Muscle of back (tissue), 11 donors: ENCODE measurements around the gene CELSR1. TPM values are rescaled to one million over a fixed set of nuclear protein-coding genes. Genes with fewer than 3 reads are reported as not detected.

Source experiments
- DNase-seq, 3 donors: peaks; one replicate each; pipeline versions ENCODE4 v3.0.0 to v3.0.0-alpha.2; 2013
- polyA plus RNA-seq, 10 donors: library from polyadenylated mRNA; unstranded; fragments of 120-200 nt; gene quantifications; one replicate each; pipeline ENCODE4 v1.2.1, GENCODE V29; 2013; ENCODE audit not compliant: insufficient read length in 10 of 10

CELSR1 gene
- polyA plus RNA-seq, 10 donors: 1.7 to 9.8 (median 3.3) TPM

DNA sequence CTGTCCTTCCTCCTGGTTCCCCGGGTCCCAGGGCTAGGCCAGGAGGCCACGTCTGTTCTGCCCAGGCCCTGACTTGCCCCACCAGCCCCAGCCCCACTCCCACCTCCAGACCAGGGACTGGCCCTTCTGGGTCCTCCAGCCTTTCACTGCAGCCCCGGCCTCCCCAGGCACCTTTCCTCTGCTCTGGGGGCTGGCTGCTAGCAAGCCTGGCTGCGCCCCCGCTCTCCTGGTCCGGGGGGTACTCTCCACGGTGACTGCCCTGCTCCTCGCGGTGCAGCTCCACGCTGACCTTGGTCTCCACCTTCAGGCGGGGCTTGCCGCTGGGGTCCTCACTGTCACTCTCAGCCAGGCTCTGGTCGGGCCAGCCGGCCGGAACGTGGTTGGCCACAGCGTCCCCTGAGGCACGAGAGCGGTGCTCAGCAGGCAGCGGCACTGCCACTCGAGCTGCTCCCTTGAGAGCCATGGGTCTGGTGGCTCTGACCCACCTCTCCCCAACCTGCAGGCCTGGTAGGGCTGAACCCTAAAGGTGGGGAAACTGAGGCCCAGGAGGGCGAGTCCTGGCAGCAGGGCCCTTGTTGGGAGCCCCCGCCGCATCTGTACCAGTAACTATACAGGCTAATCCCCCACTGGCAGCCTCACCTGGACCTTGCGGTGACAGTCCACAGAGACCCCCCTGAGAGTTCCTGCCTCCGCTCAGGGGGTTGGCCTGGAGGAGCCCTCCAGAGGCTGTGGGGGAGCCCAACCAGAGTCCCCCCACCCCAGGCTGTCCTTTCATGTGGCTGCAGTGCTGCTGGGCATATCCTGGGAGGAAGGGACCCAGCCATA lies 172.9 kb downstream of the CELSR1 start:
- DNase-seq: no peak

DNA sequence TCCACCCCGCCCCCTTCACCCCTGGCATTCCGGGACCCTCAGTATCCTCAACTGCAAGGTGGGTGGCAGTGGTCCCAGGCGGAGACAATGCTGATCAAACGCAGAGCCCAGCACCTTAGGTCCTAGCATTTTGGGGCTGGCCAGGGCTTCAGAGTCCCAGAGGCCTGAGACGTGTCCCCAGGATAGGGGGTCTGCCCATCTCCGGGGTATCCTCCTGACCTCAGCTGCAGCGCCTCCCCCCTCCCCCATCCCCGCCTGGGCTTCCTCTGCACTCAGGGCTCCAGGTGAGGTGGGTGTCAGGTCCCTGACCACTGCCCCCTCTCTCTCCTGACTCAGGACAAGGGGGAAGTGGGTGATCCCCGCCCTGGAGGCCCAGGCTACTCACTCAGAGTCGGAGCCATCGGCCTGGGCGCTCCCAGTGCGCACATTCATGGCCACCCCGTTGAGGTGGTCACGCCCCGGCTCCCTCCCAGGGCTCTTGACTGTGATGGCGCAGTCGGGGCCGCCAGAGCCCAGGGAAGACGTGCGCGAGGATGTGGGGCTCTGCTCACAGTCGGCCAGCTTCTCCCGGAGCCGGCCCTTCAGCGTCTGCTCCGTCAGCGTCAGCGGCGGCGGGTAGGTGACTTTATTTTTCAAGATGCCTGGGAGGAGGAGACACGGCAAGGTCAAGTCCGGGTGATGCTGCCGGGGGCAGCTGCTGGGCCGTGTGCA lies 173.7 kb downstream of the CELSR1 start:
- no peak for DNase-seq

GRCh38 chr22:46362934-46363515 lies 174.4 kb downstream of the CELSR1 start:
- no peak for DNase-seq

DNA sequence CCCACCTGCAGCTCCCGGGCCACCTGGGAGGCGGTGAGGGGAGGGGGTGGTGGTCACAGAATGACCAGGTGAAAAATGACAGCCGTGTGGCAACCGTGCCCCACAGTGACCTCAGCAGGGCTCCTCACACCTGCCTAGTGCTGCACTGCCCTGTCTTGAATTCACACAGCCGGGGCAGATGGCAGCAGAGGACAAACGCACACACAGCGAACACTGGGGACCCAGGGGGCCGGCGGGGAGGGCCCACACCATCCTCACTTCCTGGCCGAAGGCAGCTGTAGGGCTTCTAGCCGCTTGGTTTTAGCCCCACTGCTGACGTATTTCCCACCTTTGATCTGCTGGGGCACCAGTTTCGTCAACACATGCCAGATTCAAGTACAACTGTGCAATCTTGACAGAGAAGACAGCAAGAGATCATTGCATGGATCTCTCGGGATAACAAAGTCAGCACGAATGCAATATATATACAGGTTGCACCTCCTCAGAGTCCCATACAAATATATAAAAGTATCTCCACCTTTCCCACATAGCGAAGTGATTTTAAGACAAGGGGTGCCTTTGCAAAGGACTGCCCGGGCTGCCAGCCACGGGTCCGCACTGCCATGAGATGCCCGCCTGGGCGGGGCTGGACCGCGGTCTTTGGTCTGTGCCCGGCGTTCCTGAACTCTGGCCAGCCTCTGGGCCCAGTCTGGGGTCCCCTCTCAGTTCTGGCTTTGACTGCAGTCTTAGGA lies 175.1 kb downstream of the CELSR1 start:
- no peak for DNase-seq

- no peak for DNase-seq
These were observed 175.6 kb downstream of the CELSR1 start for GRCh38 chr22:46361826-46362202.

- no peak for DNase-seq
These were observed 176.5 kb downstream of the CELSR1 start for GRCh38 chr22:46360891-46361290.

GRCh38 chr22:46360097-46360496 lies 177.3 kb downstream of the CELSR1 start:
- DNase-seq: no peak

GRCh38 chr22:46359362-46359761 lies 178.1 kb downstream of the CELSR1 start:
- DNase-seq: no peak

- no peak for DNase-seq
These were observed 178.7 kb downstream of the CELSR1 start for GRCh38 chr22:46358766-46359165.

GRCh38 chr22:46357711-46358520 lies 179.5 kb downstream of the CELSR1 start:
- DNase-seq: no peak

DNA sequence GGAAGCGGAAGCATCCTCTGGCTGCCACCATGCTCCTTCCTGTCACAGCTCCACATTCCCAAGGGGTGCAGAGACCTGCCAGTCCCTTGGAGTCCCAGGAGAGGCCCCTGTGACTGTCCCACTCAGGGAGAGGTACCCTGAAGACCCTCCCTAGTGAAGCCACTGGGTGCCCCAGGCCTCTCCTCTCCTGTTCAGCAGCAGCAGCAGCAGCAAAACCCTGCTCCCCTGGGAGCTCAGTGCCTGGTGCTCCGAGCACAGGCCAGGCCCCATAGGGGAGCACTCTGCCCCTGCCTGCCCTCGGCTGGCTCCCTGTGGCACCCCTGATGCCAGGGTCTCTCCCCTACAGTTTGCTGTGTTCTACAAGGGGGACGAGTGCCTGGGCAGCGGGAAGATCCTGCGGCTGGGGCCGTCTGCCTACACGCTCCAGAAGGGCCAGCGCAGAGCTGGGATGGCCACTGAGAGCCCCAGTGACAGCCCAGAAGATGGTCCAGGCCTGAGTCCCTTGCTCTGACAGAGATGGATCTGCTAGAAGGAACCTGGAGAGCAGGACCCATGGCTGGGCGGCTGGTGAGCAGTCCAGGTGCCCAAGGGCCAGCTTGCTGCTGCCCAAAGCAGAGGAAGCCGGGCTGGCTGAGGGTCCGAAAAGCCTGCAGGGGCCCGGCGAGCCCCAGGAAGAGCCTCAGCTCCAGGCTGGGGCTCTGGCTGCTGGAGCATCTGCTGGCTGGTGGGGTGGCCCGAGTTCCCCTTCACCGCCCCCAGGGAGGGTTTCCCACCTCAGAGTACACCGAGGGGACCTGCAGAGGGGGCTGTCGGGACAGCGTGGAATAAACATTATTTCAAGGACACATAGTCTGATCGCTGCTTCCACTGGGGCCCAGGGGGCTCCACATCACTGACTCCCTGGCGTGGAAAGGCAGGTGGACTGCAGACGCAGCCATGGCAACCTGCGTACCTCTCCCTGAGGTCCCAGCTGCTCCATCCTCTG lies 180.6 kb downstream of the CELSR1 start:
- DNase-seq: no peak

DNA sequence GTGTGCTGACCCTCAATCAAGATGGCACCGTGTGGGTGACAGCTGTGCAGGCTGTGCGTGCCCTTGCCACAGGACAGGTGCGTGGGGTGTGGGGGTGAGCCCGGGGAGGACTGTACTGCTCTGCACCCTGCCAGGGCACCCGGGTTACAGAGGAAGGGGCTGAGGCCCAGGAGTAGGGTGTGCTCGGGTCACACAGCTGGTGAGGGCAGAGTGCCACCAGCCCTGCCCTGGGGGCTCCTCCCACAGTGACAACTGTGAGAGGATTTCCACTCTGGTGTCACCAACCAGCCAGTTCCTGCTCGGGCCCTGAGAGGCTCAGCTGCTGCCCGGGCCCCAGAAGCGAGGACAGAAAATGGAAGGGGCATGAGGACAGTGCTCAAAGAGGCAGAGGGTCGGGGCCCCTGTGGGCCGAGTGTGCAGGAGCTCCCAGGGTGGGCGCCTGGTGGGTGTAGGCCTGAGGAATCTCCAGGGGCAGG lies 181.4 kb downstream of the CELSR1 start:
- peak; percentile 36 to 42 (median 41) for DNase-seq

GRCh38 chr22:46355369-46355995 lies 181.9 kb downstream of the CELSR1 start:
- DNase-seq: peak; percentile 52 to 82 (median 70)

DNA sequence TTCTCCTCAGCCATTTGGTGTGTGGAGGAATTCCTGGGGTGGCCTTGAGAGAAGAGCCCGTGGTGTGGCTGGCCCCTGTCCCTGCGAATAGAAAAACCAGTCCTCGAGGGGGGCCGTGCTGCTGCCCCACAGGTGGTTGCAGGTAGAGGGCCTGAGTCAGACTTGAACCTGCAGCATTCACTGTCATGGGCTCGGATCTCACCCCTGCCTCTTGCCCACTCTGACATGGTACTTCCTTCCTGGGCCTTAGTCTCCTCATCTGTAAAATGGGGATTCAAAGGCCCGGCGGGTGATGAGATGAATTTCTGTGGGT lies 182.5 kb downstream of the CELSR1 start:
- DNase-seq: no peak

GRCh38 chr22:46354176-46354992 lies 183.0 kb downstream of the CELSR1 start:
- DNase-seq: no peak

DNA sequence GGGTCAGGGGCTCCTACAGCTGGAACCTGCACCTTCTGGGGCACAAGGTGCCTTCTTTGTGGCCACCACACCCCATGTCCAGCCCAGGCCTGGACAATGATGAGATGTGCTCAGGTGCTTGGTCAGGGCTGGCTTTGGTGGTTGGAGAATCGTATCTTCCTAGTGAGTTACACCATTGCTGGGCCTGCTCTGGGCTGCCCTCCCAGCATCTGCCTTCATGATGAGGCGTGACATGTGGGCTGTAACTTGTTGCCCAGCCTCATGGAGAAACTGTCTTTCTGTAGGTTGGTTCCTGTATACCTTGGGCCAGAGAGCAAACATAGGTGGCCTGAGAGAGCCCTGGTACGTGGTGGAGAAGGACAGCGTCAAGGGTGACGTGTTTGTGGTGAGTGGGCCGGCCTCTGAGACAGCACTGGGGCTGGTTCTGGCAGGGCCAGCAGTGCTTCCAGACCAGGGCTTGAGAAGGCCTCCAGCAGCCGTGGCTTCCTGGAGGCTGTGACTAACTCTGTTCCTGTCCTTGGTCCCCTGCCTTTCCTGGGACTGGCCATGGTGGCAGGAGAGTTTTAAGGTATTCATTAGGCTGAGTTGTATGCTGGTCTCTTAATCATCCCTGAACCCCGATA lies 183.8 kb downstream of the CELSR1 start:
- DNase-seq: no peak

- DNase-seq: no peak
These were observed 184.6 kb downstream of the CELSR1 start for GRCh38 chr22:46352691-46353386.

DNA sequence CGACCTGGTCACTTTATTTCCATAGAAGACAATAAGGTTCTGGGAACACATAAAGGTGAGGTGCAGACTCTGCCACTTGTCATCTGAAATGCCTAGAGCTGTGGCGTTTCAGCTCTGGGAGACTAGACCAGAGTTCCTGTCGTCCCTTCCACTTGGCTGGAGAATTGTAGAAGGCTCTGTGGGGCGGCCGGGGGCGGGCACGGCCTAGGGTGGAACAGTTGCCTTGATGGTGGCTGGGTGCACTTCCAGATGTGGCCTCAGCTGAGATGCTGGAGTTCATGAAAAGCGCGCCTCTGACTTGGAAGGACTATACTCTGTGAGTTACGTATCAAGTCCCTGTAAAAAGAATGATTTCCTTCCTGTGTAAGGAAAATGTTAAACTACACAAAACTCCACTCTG lies 185.1 kb downstream of the CELSR1 start:
- no peak for DNase-seq
